GM12874 (cell line): Measurements from ENCODE around the gene B9D1.

Source experiments
- CTCF ChIP-seq: IDR thresholded peaks from 2 replicates; pipeline ENCODE4 v1.5.1; 2011; ENCODE audit warnings: low read depth, mild to moderate bottlenecking, control low read depth, low read length, moderate library complexity; ENCODE audit not compliant: insufficient read depth

Gene B9D1

GRCh38 chr17:19377602-19378415 lies 15.3 kb upstream of the B9D1 start:
- TF ChIP-seq CTCF: no peak

GRCh38 chr17:19376811-19377210 lies 14.3 kb upstream of the B9D1 start:
- no peak for TF ChIP-seq CTCF

GRCh38 chr17:19375732-19376131 lies 13.2 kb upstream of the B9D1 start:
- no peak for TF ChIP-seq CTCF

- no peak for TF ChIP-seq CTCF
Observed at GRCh38 chr17:19374136-19374535, 11.6 kb upstream of the B9D1 start.

GRCh38 chr17:19372866-19373504 lies 10.5 kb upstream of the B9D1 start:
- no peak for TF ChIP-seq CTCF

GRCh38 chr17:19372439-19372838 lies 9.9 kb upstream of the B9D1 start:
- no peak for TF ChIP-seq CTCF

- no peak for TF ChIP-seq CTCF
Observed at GRCh38 chr17:19372011-19372370, 9.5 kb upstream of the B9D1 start.
